Measurements from ENCODE around the gene PRKAG2.

PRKAG2 gene

GRCh38 chr7:151821806-151822540 lies 54.9 kb downstream of the PRKAG2 start:
- Histone ChIP-seq H3K4me1 (ENCODE audit: insufficient read depth, low read length, severe bottlenecking) (no peaks in the 10 kb centered on the region), H3K9me2 (ENCODE audit: low read depth, low read length) (no peaks in the 10 kb centered on the region), H3K27ac (ENCODE audit: low read depth, low read length, poor library complexity, severe bottlenecking) (no peak overlapping the region), H3K27me3 (ENCODE audit: insufficient read depth, low read length) (peaks cover 11% of the 10 kb centered on the region), H3K4me3 (ENCODE audit: low read depth, low read length, poor library complexity, severe bottlenecking) (no peak overlapping the region), H3K4me2 (ENCODE audit: low read length) (no peak overlapping the region), H3K9ac (ENCODE audit: low read length) (no peak overlapping the region), H3F3A (ENCODE audit: insufficient read depth, low read length) (no peaks in the 10 kb centered on the region), H3K9me3 (ENCODE audit: low read length) (no peaks in the 10 kb centered on the region), H3K79me2 (ENCODE audit: insufficient read depth, low read length) (no peaks in the 10 kb centered on the region), H2AFZ (ENCODE audit: low read length) (no peak overlapping the region), H3K36me3 (ENCODE audit: insufficient read depth, low read length) (no peaks in the 10 kb centered on the region), H4K20me1 (ENCODE audit: insufficient read depth, low read length) (no peaks in the 10 kb centered on the region)
- no peak for TF ChIP-seq CTCF (IDR thresholded peaks at IDR 0.05; ENCODE audit: low read length)
- no peak for TF ChIP-seq EZH2 (IDR thresholded peaks at IDR 0.05; ENCODE audit: borderline replicate concordance, low read length)

- H3K4me3 ChIP-seq (ENCODE audit: low read depth, low read length, poor library complexity, severe bottlenecking): no peak overlapping the region
- no peak overlapping the region for H3K4me2 ChIP-seq (ENCODE audit: low read length)
- no peaks in the 10 kb centered on the region for H3K4me1 ChIP-seq (ENCODE audit: insufficient read depth, low read length, severe bottlenecking)
- H3K27me3 ChIP-seq (ENCODE audit: insufficient read depth, low read length): peaks cover 11% of the 10 kb centered on the region
- H2AFZ ChIP-seq (ENCODE audit: low read length): no peak overlapping the region
- H4K20me1 ChIP-seq (ENCODE audit: insufficient read depth, low read length): no peaks in the 10 kb centered on the region
- no peaks in the 10 kb centered on the region for H3K9me3 ChIP-seq (ENCODE audit: low read length)
- no peaks in the 10 kb centered on the region for H3F3A ChIP-seq (ENCODE audit: insufficient read depth, low read length)
- H3K36me3 ChIP-seq (ENCODE audit: insufficient read depth, low read length): no peaks in the 10 kb centered on the region
- H3K27ac ChIP-seq (ENCODE audit: low read depth, low read length, poor library complexity, severe bottlenecking): no peak overlapping the region
- no peak overlapping the region for H3K9ac ChIP-seq (ENCODE audit: low read length)
- no peaks in the 10 kb centered on the region for H3K79me2 ChIP-seq (ENCODE audit: insufficient read depth, low read length)
- no peak for TF ChIP-seq CTCF (IDR thresholded peaks at IDR 0.05; ENCODE audit: low read length)
- TF ChIP-seq EZH2 (IDR thresholded peaks at IDR 0.05; ENCODE audit: borderline replicate concordance, low read length): no peak
- H3K9me2 ChIP-seq (ENCODE audit: low read depth, low read length): no peaks in the 10 kb centered on the region
These were observed 55.7 kb downstream of the PRKAG2 start for GRCh38 chr7:151821226-151821625.

- H3K36me3 ChIP-seq (ENCODE audit: insufficient read depth, low read length): no peaks in the 10 kb centered on the region
- H3K27me3 ChIP-seq (ENCODE audit: insufficient read depth, low read length): peaks cover 11% of the 10 kb centered on the region
- H4K20me1 ChIP-seq (ENCODE audit: insufficient read depth, low read length): no peaks in the 10 kb centered on the region
- H3K4me1 ChIP-seq (ENCODE audit: insufficient read depth, low read length, severe bottlenecking): no peaks in the 10 kb centered on the region
- H3K27ac ChIP-seq (ENCODE audit: low read depth, low read length, poor library complexity, severe bottlenecking): no peak overlapping the region
- no peaks in the 10 kb centered on the region for H3K9me3 ChIP-seq (ENCODE audit: low read length)
- H3K9ac ChIP-seq (ENCODE audit: low read length): no peak overlapping the region
- H3K79me2 ChIP-seq (ENCODE audit: insufficient read depth, low read length): no peaks in the 10 kb centered on the region
- no peak overlapping the region for H3K4me2 ChIP-seq (ENCODE audit: low read length)
- TF ChIP-seq EZH2 (IDR thresholded peaks at IDR 0.05; ENCODE audit: borderline replicate concordance, low read length) (no peak), CTCF (IDR thresholded peaks at IDR 0.05; ENCODE audit: low read length) (no peak)
- H2AFZ ChIP-seq (ENCODE audit: low read length): no peak overlapping the region
- no peak overlapping the region for H3K4me3 ChIP-seq (ENCODE audit: low read depth, low read length, poor library complexity, severe bottlenecking)
- no peaks in the 10 kb centered on the region for H3F3A ChIP-seq (ENCODE audit: insufficient read depth, low read length)
- no peaks in the 10 kb centered on the region for H3K9me2 ChIP-seq (ENCODE audit: low read depth, low read length)
These were observed 56.3 kb downstream of the PRKAG2 start for GRCh38 chr7:151820491-151821105.

Measured in OCI-LY1 (cell line).